LHCN-M2 (cell line): ENCODE measurements around the gene RHBDL3. TPM values are rescaled to one million over a fixed set of nuclear protein-coding genes. Genes with fewer than 3 reads are reported as not detected.
A peak's percentile ranks its signal among the peaks of the same experiment; 100 is the strongest.

Source experiments
- DNase-seq: peaks from one replicate; pipeline ENCODE4 v3.0.0-alpha.2; 2012; ENCODE audit warnings: low read depth
- total RNA-seq: library from RNA; depleted of rRNA; stranded (reverse); fragments of >200 nt; gene quantifications from 2 replicates; pipeline ENCODE4 v1.2.3, GENCODE V29; 2014

RHBDL3 gene
- total RNA-seq, 1 experiment from 2014 or later, result 0.57 TPM

- DNase-seq, result no peak
Observed at GRCh38 chr17:32266389-32267301, 1.0 kb downstream of the RHBDL3 start.

GRCh38 chr17:32267690-32268205 lies 2.1 kb downstream of the RHBDL3 start:
- no peak for DNase-seq

- no peak for DNase-seq
Observed at GRCh38 chr17:32268734-32269288, 3.2 kb downstream of the RHBDL3 start.

- peak; percentile 43 for DNase-seq
Observed at GRCh38 chr17:32269377-32269776, 3.7 kb downstream of the RHBDL3 start.

GRCh38 chr17:32271844-32272243 lies 6.2 kb downstream of the RHBDL3 start:
- DNase-seq, result no peak

- no peak for DNase-seq
Observed at GRCh38 chr17:32274101-32274500, 8.5 kb downstream of the RHBDL3 start.

- no peak for DNase-seq
Observed at GRCh38 chr17:32274643-32275042, 9.0 kb downstream of the RHBDL3 start.

GRCh38 chr17:32275060-32276042 lies 9.7 kb downstream of the RHBDL3 start:
- peak; percentile 89 for DNase-seq

GRCh38 chr17:32276171-32276601 lies 10.6 kb downstream of the RHBDL3 start:
- DNase-seq, result peak; percentile 51

GRCh38 chr17:32277284-32277683 lies 11.7 kb downstream of the RHBDL3 start:
- DNase-seq, result peak; percentile 31

- DNase-seq, result no peak
Observed at GRCh38 chr17:32278815-32279214, 13.2 kb downstream of the RHBDL3 start.

GRCh38 chr17:32279891-32280716 lies 14.5 kb downstream of the RHBDL3 start:
- no peak for DNase-seq

- no peak for DNase-seq
Observed at GRCh38 chr17:32281011-32281451, 15.4 kb downstream of the RHBDL3 start.

- DNase-seq, result peak; percentile 34
Observed at GRCh38 chr17:32283745-32284201, 18.1 kb downstream of the RHBDL3 start.

GRCh38 chr17:32285306-32285705 lies 19.7 kb downstream of the RHBDL3 start:
- no peak for DNase-seq

GRCh38 chr17:32285746-32286517 lies 20.3 kb downstream of the RHBDL3 start:
- DNase-seq, result no peak

GRCh38 chr17:32286518-32286900 lies 20.9 kb downstream of the RHBDL3 start:
- DNase-seq, result no peak

GRCh38 chr17:32287804-32288511 lies 22.3 kb downstream of the RHBDL3 start:
- DNase-seq, result no peak

- no peak for DNase-seq
Observed at GRCh38 chr17:32288615-32289014, 23.0 kb downstream of the RHBDL3 start.
